Spleen (tissue), 7 donors: ENCODE data around the gene SCNN1A.
A peak's percentile ranks its signal among the peaks of the same experiment; 100 is the strongest.

Source experiments
- CTCF ChIP-seq, 11 experiments: fragments of 200-600 bp in 7 of 11; fragments of 450-650 bp in 4 of 11; sonication (generic) in 4 of 11; IDR thresholded peaks in 8 of 11; conservative IDR thresholded peaks in 3 of 11; 1 replicate in 7 of 11; 2 replicates in 4 of 11; pipeline versions ENCODE4 v1.4.0 to v1.8.0; 2016 to 2021; ENCODE audit warnings: antibody characterized with exemption in 11 of 11, inconsistent platforms in 4 of 11, mild to moderate bottlenecking in 1 of 11
- POLR2AphosphoS5 ChIP-seq, 3 donors: sonication (generic); formaldehyde crosslinking; IDR thresholded peaks; one replicate each; pipeline ENCODE4 v1.5.1; 2017; ENCODE audit warnings: antibody characterized with exemption in 3 of 3
- donor health status: DM: no; HTN: no; CAD: no; lungs with moderate emphysema.
- donor health status: DM: no; HTN: no; CAD: no.
- donor health status: DM: no; HTN: no; CAD: no.

- TF ChIP-seq POLR2AphosphoS5 (IDR thresholded peaks at IDR 0.05) = peak in 1 of 3 donors; percentile 7
- TF ChIP-seq CTCF (IDR thresholded peaks at IDR 0.05 in 8 of 11, conservative IDR thresholded peaks at IDR 0.05 in 3 of 11) = no peak
These were observed 22.9 kb downstream of the SCNN1A start for GRCh38 chr12:6352193-6353173.
